OCI-LY7 (cell line): ENCODE measurements around the gene MT2A.

Experiments
- CTCF ChIP-seq: fragments of 200-600 bp; sonication (generic); conservative IDR thresholded peaks from 2 replicates; pipeline ENCODE4 v1.5.1; 2014; ENCODE audit warnings: mild to moderate bottlenecking, antibody characterized with exemption, low read length, moderate library complexity, mixed read lengths
- EZH2phosphoT487 ChIP-seq: fragments of 200-600 bp; sonication (generic); IDR thresholded peaks from 2 replicates; pipeline ENCODE4 v1.6.1; 2018; ENCODE audit warnings: low read depth, borderline replicate concordance, mild to moderate bottlenecking, mixed run types, antibody characterized with exemption, low read length, moderate library complexity, mixed read lengths

- no peak for TF ChIP-seq EZH2phosphoT487
- TF ChIP-seq CTCF: no peak
These were observed 23.4 kb downstream of the MT2A start for GRCh38 chr16:56631832-56632155.
